D721Med (cell line): Measurements from ENCODE around the gene XXYLT1.

Source experiments
- DNase-seq: peaks from one replicate; pipeline ENCODE4 v3.0.0; 2011; ENCODE audit warnings: low spot score; ENCODE audit not compliant: insufficient read length
- FAIRE-seq: peaks from 2 replicates; lab custom pipeline; 2011; peaks lifted over from hg19 to GRCh38; lab: Jason Lieb, UNC
- TF ChIP-seq, protein P1 (sequence below): IDR thresholded peaks from 2 replicates; pipeline ENCODE4 v1.5.1; 2012; ENCODE audit warnings: mild to moderate bottlenecking, control low read depth; ENCODE audit not compliant: insufficient read depth; ENCODE audit errors: missing control alignments

Gene XXYLT1

DNA sequence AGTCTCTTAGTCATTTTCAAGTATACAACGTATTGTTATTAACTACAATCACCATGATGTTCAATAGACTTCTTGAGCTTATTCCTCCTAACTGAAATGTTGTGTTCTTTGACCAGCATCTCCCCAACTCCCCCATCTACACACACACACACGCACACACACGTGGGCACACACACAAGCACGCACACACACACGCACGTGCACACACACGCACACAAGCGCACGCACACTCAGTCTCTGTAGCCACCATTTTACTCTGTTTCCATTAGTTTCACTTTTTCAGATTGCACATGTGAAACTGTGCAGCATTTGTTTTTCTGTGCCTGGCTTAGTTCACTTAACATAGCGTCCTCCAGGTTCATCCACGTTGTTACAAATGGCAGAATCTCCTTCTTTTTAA is 247.0 kb downstream of the XXYLT1 start:
- TF ChIP-seq, protein P1, sequence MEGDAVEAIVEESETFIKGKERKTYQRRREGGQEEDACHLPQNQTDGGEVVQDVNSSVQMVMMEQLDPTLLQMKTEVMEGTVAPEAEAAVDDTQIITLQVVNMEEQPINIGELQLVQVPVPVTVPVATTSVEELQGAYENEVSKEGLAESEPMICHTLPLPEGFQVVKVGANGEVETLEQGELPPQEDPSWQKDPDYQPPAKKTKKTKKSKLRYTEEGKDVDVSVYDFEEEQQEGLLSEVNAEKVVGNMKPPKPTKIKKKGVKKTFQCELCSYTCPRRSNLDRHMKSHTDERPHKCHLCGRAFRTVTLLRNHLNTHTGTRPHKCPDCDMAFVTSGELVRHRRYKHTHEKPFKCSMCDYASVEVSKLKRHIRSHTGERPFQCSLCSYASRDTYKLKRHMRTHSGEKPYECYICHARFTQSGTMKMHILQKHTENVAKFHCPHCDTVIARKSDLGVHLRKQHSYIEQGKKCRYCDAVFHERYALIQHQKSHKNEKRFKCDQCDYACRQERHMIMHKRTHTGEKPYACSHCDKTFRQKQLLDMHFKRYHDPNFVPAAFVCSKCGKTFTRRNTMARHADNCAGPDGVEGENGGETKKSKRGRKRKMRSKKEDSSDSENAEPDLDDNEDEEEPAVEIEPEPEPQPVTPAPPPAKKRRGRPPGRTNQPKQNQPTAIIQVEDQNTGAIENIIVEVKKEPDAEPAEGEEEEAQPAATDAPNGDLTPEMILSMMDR: no peak
- FAIRE-seq (no peak), DNase-seq (no peak)

DNA sequence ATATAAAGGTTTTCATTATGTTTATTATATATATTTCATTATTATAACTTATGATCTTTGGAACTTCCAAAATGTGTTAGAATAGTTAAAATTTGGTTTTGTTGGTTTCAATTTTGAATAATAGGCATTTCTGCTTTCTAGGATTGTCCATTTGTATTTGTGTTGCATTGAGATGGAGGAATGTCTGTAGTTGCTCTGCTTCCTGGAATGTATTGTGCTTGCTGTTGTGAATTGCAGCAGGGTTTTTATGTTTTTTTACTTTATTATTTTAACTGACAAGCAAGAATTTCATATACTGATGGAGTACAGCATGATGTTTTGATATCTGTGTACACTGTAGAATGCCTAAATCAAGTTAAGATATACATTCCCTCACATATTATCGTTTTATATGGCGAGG is 247.4 kb downstream of the XXYLT1 start:
- no peak for DNase-seq
- TF ChIP-seq, protein P1: no peak
- no peak for FAIRE-seq

DNA sequence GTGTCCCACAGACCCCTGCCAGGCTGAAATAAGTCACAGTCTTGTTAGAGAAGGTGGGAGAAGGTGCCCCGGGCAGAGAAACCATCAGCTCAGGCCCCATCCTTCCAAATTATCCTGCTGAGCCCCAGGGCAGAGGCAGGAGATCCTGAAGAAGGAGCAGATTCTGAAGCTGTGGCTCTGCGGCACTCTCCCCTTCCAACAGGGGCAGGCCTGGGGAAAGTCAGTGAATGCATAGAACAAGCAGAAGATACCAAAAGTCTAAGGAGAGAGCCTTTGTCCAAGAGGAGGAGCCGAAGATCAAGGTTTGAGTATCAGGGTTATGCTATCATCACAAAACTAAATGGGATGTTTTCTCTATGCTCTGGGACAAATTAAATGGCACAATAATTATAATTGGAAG is 249.3 kb downstream of the XXYLT1 start:
- no peak for FAIRE-seq
- no peak for DNase-seq
- TF ChIP-seq, protein P1: no peak

DNA sequence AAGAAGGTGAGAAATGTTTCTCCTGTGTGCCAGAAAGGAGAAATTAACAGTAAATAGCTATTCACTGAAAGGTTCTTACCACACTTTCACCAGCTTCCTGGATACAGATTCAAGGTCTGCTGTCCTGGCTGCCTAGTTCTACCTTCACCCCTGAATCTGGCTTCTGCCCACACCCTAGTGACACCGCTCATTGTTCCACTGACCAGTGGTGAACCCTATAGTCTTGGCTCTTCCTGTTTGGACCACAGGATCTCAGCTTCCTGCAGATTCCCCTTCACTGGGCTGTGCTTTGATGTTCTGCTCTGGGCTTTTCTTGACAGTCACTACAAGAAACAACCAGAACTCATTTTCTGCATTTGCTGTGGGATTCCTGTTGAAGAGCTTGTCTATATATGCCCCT is 250.0 kb downstream of the XXYLT1 start:
- TF ChIP-seq, protein P1: no peak
- FAIRE-seq (no peak), DNase-seq (no peak)

DNA sequence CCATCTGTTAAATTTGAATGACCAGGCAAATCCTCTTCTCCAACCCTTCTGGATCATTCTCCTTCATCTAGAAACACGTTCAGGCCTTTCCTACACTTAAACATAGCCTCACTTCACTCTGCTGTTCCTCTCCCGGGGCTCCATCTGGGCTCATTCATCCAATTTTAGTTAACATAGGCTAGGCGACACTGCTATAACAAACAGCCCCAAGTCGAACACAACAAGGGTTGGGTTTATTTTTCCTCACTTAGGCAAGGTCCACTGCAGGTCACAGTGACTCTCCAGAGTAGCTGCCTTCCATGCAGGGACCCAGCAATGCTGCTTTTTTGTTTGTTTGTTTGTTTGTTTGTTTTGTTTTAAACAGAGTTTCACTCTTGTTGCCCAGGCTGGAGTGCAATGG is 250.8 kb downstream of the XXYLT1 start:
- FAIRE-seq: no peak
- TF ChIP-seq, protein P1: no peak
- no peak for DNase-seq

DNA sequence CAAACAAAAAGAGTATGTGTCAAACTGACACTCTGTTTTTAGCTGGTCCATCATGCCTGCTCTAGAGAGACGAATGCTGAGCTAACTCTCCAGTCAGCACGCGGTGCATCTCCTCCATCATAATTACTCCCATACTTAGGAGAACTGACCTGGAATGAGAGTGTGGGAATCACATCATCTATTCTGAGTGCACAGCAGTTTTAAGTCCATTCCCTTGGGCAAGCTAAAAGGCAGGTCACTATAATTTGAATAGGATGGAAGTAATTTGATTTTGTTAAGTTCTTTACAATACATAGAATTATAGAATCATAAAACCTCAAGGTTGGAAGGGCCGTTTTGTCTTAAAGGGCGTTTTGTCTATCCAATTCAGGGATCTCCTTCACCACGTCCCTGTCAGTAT is 251.6 kb downstream of the XXYLT1 start:
- FAIRE-seq (no peak), DNase-seq (no peak)
- TF ChIP-seq, protein P1: no peak
